WERI-Rb-1 (cell line): ENCODE results near the gene HOXD11.
A peak's percentile ranks its signal among the peaks of the same experiment; 100 is the strongest.

ENCODE experiments used
- DNase-seq: peaks from one replicate; pipeline ENCODE4 v3.0.0-alpha.2; 2020
- H3K27ac ChIP-seq: fragments of 250-450 bp; sonication (Bioruptor Pico); 2 replicates; pipeline ENCODE4 v1.5.1; 2020; ENCODE audit warnings: mild to moderate bottlenecking, moderate library complexity
- H3K27me3 ChIP-seq: fragments of 250-450 bp; sonication (Bioruptor Pico); 2 replicates; pipeline ENCODE4 v1.5.1; 2021; ENCODE audit warnings: mild to moderate bottlenecking, low read depth, moderate library complexity; ENCODE audit not compliant: insufficient read depth, severe bottlenecking
- H3K36me3 ChIP-seq: fragments of 250-450 bp; sonication (Bioruptor Pico); 2 replicates; pipeline ENCODE4 v1.5.1; 2020; ENCODE audit warnings: mild to moderate bottlenecking, moderate library complexity
- H3K4me3 ChIP-seq: 2 replicates; pipeline ENCODE4 v1.5.1; 2011; ENCODE audit warnings: low read depth, mild to moderate bottlenecking, control low read depth, low read length
- H3K9me3 ChIP-seq: fragments of 250-450 bp; sonication (Bioruptor Pico); 2 replicates; pipeline ENCODE4 v1.5.1; 2021; ENCODE audit warnings: mild to moderate bottlenecking, moderate library complexity; ENCODE audit not compliant: severe bottlenecking
- TF ChIP-seq, protein P1 (sequence below): IDR thresholded peaks from 2 replicates; pipeline ENCODE4 v1.5.1; 2011; ENCODE audit warnings: low read depth, mild to moderate bottlenecking, control low read depth, inconsistent platforms, low read length

HOXD11 gene

DNA sequence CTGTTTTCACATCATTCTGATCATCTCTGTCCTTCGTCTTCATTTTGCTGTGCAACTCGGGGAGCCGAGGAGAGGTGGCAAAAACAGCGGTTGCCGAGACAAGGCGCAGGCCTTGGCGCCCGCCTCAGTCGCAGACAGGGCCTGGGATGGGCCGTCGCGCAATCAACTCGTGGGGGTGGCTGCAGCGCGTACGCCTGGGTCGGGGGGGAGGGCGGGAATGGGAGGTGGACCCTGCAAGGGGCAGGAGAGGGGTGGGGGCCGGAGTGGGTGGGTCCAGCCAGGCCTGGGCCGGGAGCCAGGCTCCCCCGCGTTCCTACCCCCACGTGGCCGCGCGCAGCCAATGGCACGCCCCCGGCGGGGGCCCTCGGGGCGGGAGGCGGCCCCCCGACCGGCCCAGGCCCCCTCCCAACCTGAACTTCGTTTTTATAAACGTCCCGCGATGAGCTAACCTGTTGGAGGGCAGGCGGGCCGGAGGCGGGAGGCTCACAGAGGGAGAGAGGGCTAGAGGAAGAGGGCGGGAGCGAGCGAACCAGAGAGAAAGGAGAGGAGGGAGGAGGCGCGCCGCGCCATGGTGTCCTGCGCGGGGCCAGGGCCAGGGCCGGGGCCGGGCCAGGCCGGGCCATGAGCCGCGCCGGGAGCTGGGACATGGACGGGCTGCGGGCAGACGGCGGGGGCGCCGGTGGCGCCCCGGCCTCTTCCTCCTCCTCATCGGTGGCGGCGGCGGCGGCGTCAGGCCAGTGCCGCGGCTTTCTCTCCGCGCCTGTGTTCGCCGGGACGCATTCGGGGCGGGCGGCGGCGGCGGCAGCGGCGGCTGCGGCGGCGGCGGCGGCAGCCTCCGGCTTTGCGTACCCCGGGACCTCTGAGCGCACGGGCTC, 14.6 kb upstream of the HOXD11 start, which contains the start of gene HOXD13:
Gene HOXD13, plus strand, starts transcription at position 452 of the 875 bp plus-strand sequence. Its CDS starts 170 bp downstream, at position 622.
- Histone ChIP-seq H3K4me3 (peak within 1 kb of the TSS; percentile 41), H3K9me3 (no peaks in the 10 kb centered on the region), H3K27me3 (peaks cover 97% of the 10 kb centered on the region), H3K27ac (no peak within 1 kb of the TSS), H3K36me3 (no peaks in the 10 kb centered on the region)
- DNase-seq: peak; percentile 39
- TF ChIP-seq, protein P1, sequence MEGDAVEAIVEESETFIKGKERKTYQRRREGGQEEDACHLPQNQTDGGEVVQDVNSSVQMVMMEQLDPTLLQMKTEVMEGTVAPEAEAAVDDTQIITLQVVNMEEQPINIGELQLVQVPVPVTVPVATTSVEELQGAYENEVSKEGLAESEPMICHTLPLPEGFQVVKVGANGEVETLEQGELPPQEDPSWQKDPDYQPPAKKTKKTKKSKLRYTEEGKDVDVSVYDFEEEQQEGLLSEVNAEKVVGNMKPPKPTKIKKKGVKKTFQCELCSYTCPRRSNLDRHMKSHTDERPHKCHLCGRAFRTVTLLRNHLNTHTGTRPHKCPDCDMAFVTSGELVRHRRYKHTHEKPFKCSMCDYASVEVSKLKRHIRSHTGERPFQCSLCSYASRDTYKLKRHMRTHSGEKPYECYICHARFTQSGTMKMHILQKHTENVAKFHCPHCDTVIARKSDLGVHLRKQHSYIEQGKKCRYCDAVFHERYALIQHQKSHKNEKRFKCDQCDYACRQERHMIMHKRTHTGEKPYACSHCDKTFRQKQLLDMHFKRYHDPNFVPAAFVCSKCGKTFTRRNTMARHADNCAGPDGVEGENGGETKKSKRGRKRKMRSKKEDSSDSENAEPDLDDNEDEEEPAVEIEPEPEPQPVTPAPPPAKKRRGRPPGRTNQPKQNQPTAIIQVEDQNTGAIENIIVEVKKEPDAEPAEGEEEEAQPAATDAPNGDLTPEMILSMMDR: no peak

- peaks cover 97% of the 10 kb centered on the region for H3K27me3 ChIP-seq
- DNase-seq: peak; percentile 34
- H3K36me3 ChIP-seq: no peaks in the 10 kb centered on the region
- TF ChIP-seq, protein P1: peak; percentile 46
- no peaks in the 10 kb centered on the region for H3K9me3 ChIP-seq
- no peak overlapping the region for H3K27ac ChIP-seq
- peak overlapping the region; percentile 41 for H3K4me3 ChIP-seq
These were observed 13.8 kb upstream of the HOXD11 start for GRCh38 chr2:176093145-176093897.

GRCh38 chr2:176093898-176094249, 13.2 kb upstream of the HOXD11 start:
- Histone ChIP-seq H3K4me3 (no peak overlapping the region), H3K36me3 (no peaks in the 10 kb centered on the region), H3K27me3 (peaks cover 97% of the 10 kb centered on the region), H3K9me3 (no peaks in the 10 kb centered on the region), H3K27ac (no peak overlapping the region)
- TF ChIP-seq, protein P1: no peak
- DNase-seq: no peak

DNA sequence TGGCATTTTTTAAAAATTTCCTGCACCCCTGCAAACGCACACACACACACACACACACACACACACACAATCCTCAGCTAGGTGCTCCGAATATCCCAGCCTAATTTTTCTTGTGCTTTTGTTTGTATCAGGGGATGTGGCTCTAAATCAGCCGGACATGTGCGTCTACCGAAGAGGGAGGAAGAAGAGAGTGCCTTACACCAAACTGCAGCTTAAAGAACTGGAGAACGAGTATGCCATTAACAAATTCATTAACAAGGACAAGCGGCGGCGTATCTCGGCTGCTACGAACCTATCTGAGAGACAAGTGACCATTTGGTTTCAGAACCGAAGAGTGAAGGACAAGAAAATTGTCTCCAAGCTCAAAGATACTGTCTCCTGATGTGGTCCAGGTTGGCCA, 12.7 kb upstream of the HOXD11 start:
- H3K27me3 ChIP-seq: peaks cover 97% of the 10 kb centered on the region
- H3K9me3 ChIP-seq: no peaks in the 10 kb centered on the region
- H3K4me3 ChIP-seq: no peak overlapping the region
- DNase-seq: no peak
- no peaks in the 10 kb centered on the region for H3K36me3 ChIP-seq
- TF ChIP-seq, protein P1: no peak
- H3K27ac ChIP-seq: no peak overlapping the region

DNA sequence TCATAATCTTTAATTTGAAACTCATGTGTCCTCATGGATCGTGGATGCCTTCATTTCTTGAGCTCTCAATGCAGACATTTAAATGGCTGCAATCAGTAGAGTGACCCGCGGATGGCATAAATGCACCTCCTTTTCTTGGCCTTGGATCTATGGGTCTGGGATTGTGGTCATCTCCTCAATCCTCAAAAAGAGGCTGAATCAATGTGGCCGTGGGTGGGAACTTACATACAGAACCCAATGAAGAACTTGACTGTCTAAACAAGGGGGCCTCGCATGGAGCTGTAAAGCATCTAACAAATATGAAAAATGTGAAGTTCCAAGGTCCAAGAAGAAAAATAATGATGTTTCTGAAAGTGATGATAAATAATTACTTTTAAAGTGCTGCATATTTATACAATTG, 11.7 kb upstream of the HOXD11 start:
- H3K27ac ChIP-seq: no peak overlapping the region
- H3K36me3 ChIP-seq: no peaks in the 10 kb centered on the region
- DNase-seq: no peak
- TF ChIP-seq, protein P1: no peak
- H3K27me3 ChIP-seq: peaks cover 97% of the 10 kb centered on the region
- no peak overlapping the region for H3K4me3 ChIP-seq
- H3K9me3 ChIP-seq: peaks cover 9% of the 10 kb centered on the region
